Measurements from ENCODE around the gene ACOT2. TPM values are rescaled to one million over a fixed set of nuclear protein-coding genes. Genes with fewer than 3 reads are reported as not detected.
"Not testable (repeated sequence)": the region's sequence is repeated elsewhere in the genome, so short reads cannot be mapped to it uniquely, and the experiment has no call there.

ACOT2 gene
- total RNA-seq, 1 donor from 2014 or later: 52.9 TPM

DNA sequence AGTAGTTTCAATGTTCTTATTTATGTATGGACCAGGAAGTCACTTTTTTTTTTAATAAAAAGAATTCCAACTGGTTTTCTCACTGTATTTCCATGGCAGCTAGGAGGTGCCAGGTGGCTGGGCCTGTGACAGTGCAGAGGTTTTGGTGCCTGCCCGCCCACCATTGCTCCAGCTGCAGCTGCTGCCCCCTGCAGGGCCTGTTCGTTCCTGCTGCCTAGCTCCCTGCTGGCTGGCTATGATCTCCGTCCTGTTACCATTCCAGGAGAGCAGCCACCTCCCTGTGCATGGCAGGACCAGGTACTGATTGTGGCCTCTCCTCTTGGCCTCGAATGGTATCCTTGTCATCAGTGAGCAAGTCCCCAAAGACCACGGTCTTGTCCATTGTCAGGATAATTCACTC is 30.0 kb upstream of the ACOT2 start:
- not testable (repeated sequence) for H3K36me3 ChIP-seq

DNA sequence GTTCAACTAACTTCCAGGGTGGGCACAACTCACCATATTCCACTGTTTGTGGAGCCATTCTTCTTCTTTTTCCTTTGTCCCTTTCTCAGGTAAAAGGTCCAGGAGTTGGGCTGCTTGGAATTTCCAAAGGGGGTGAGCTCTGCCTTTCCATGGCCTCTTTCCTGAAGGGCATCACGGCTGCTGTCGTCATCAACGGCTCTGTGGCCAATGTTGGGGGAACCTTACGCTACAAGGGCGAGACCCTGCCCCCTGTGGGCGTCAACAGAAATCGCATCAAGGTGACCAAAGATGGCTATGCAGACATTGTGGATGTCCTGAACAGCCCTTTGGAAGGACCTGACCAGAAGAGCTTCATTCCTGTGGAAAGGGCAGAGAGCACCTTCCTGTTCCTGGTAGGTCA is 26.1 kb upstream of the ACOT2 start:
- H3K4me3 ChIP-seq; H3K9me3 ChIP-seq; ATAC-seq; intact Hi-C loops (cut with DNase I); H3K27me3 ChIP-seq (ENCODE audit: low read depth); DNase-seq; H3K27ac ChIP-seq; H3K36me3 ChIP-seq: not testable (repeated sequence)
- peaks cover 14% of the 10 kb centered on the region for H3K4me1 ChIP-seq

More for the DNA sequence above, 30.0 kb upstream of the ACOT2 start:
- DNase-seq (peak; percentile 69), ATAC-seq (peak; percentile 80 to 86)
- H3K4me3 ChIP-seq; H3K9me3 ChIP-seq; H3K27ac ChIP-seq; intact Hi-C loops (cut with DNase I); H3K27me3 ChIP-seq (ENCODE audit: low read depth): not testable (repeated sequence)
- TF ChIP-seq, protein P1, sequence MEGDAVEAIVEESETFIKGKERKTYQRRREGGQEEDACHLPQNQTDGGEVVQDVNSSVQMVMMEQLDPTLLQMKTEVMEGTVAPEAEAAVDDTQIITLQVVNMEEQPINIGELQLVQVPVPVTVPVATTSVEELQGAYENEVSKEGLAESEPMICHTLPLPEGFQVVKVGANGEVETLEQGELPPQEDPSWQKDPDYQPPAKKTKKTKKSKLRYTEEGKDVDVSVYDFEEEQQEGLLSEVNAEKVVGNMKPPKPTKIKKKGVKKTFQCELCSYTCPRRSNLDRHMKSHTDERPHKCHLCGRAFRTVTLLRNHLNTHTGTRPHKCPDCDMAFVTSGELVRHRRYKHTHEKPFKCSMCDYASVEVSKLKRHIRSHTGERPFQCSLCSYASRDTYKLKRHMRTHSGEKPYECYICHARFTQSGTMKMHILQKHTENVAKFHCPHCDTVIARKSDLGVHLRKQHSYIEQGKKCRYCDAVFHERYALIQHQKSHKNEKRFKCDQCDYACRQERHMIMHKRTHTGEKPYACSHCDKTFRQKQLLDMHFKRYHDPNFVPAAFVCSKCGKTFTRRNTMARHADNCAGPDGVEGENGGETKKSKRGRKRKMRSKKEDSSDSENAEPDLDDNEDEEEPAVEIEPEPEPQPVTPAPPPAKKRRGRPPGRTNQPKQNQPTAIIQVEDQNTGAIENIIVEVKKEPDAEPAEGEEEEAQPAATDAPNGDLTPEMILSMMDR (IDR thresholded peaks at IDR 0.05): peak; percentile 72
- H3K4me1 ChIP-seq: peaks cover 14% of the 10 kb centered on the region

DNA sequence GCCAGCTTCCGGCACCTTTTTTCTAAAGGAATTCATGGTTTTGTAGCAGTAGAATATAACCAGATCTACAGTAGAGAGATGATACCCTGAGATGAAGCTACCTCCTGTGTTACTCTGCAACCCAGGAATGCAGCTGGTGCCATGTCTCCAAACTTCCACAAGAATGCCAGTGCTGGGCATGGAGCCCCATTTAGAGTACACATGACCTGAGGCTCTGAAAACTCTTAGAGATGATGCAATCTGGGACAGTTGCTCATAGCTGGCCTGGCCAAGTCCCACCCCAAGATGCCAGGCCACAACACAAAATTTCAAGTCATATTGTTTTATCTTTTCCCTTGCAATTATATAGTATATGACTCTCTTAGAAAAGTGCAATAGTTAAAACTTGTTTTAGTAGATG is 23.7 kb upstream of the ACOT2 start:
- ATAC-seq: peak in 1 of 2 donors; percentile 42
- H3K9me3 ChIP-seq; intact Hi-C loops (cut with DNase I); H3K36me3 ChIP-seq; H3K27ac ChIP-seq; H3K4me3 ChIP-seq; H3K27me3 ChIP-seq (ENCODE audit: low read depth); H3K4me1 ChIP-seq; DNase-seq: not testable (repeated sequence)

DNA sequence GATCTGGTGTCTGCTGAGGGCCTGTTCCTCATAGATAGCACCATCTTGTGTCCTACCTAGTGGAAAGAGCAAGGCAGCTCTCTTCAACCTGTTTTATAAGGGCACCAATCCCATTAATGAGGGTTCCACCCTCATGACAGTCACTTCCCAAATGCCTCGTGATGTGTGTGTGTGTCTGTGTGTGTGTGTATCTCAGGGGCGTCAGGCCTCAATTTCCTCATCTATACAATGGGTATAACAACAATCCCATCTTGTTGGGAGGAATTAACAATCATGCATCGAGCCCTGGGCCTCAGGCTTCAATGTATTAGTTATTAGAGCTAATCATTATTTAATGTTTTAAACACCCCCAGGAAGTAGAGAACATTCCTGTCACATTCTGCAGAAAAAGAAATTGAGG is 19.9 kb upstream of the ACOT2 start:
- intact Hi-C loops (cut with DNase I); H3K27ac ChIP-seq; DNase-seq; H3K4me1 ChIP-seq; ATAC-seq; H3K4me3 ChIP-seq; H3K9me3 ChIP-seq; H3K36me3 ChIP-seq; H3K27me3 ChIP-seq (ENCODE audit: low read depth): not testable (repeated sequence)

DNA sequence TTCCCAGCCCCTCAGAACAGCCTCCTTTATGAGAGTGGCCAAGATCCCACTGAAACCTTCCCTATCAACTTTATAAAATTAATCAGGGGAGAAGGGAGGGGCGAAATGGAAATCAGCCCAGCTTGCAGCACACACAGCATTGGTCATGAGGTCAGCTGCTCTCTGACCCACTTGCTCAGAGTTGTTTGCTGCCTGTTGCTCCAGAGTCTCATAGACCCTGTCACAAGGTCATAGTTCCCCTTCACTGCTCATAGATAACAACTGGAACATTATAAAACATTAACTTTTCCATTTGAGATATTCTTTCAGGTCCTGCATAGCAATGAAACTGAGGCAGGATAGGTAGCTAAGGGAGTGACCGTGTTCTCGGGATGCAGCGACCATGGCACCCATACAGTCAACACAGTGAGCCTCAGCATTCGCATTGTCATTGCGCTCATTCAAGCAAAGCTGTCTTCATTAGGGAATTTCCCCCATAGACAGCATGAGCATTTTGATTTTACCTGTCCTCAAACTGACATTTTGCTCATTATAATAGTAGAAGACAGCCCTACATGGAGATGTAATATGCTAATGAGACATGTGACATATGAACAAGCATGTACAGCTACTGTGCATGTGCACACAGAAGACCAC is 19.0 kb upstream of the ACOT2 start:
- H3K4me1 ChIP-seq; H3K27ac ChIP-seq; DNase-seq; intact Hi-C loops (cut with DNase I); H3K36me3 ChIP-seq; H3K9me3 ChIP-seq; H3K27me3 ChIP-seq (ENCODE audit: low read depth); H3K4me3 ChIP-seq: not testable (repeated sequence)
- ATAC-seq: peak; percentile 60 to 79

DNA sequence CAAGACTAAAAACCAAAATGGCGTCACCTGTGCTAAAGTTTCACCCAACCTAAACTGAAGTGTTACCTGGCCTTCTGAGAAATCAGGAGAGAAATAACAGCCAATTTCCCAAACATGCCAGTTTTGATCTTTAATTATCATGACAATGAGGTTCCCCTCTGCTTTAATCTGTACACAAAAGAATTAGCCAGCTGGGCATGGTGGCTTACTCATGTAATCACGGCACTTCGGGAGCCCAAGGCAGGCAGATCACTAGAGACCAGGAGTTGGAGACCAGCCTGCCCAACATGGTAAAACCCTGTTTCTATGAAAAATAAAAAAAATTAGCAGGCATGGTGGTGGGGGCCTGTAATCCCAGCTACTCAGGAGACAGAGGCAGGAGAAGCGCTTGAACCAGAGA is 15.2 kb upstream of the ACOT2 start:
- ATAC-seq (no peak), DNase-seq (no peak)
- no peaks in the 10 kb centered on the region for H3K27me3 ChIP-seq (ENCODE audit: low read depth)
- TF ChIP-seq, protein P1 (IDR thresholded peaks at IDR 0.05): no peak
- no peaks in the 10 kb centered on the region for H3K4me1 ChIP-seq
- no peaks in the 10 kb centered on the region for H3K9me3 ChIP-seq
- no peaks in the 10 kb centered on the region for H3K36me3 ChIP-seq
- no peak overlapping the region for H3K4me3 ChIP-seq
- H3K27ac ChIP-seq: no peak overlapping the region
- intact Hi-C loops (cut with DNase I): no loop called here

DNA sequence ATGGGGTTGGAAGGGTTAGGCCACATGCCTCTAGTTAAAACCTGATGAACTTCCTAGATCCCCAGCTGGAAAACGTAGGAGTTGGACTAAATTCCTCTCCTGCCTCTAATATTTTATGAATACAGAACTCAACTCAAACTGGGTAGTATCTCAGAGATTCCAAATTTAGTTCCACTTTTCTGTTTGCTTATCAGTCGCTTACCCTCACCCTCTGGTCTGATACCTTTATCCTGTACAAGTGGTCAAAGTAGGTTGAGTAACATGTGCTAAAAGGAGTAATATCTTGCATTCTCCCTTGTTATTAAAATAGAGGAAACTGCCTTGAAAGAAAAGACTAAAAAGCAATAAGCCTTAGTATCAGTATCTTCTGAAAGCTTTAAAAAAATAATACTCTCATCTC is 11.8 kb upstream of the ACOT2 start:
- H3K4me3 ChIP-seq; H3K36me3 ChIP-seq; H3K9me3 ChIP-seq; H3K4me1 ChIP-seq; intact Hi-C loops (cut with DNase I); ATAC-seq; H3K27ac ChIP-seq; H3K27me3 ChIP-seq (ENCODE audit: low read depth); DNase-seq: not testable (repeated sequence)

DNA sequence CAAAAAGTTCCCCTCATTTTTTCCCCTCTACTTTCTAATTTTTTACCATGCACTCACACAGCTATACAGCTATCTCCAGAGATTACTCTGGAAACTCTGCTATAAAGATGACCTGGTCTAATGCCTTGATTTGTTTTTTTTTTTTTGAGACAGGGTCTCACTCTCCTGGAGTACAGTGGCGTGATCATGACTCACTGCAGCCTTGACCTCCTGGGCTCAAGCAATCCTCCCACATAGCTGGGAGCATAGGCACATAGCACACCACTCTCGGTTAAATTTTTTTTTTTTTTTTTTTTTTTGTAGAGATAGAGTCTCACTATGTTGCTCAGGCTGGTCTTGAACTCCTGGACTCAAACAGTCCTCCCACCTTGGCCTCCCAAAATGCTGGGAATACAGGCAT is 10.8 kb upstream of the ACOT2 start:
- H3K4me1 ChIP-seq; H3K4me3 ChIP-seq; H3K9me3 ChIP-seq; DNase-seq; H3K36me3 ChIP-seq; ATAC-seq; H3K27me3 ChIP-seq (ENCODE audit: low read depth); H3K27ac ChIP-seq; intact Hi-C loops (cut with DNase I): not testable (repeated sequence)

DNA sequence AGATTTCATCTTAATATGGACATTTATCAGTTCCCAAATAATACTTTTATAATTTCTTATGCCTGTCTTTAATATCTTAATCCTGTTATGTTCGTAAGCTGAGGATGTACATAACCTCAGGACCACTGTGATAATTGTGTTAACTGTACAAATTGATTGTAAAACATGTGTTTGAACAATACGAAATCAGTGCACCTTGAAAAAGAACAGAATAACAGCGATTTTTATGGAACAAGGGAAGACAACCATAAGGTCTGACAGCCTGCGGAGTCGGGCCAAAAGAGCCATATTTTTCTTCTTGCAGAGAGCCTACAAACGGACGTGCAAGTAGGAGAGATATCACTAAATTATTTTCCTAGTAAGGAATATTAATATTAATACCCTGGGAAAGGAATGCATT is 6.8 kb upstream of the ACOT2 start:
- H3K9me3 ChIP-seq; H3K27me3 ChIP-seq (ENCODE audit: low read depth); H3K27ac ChIP-seq; H3K36me3 ChIP-seq; ATAC-seq; DNase-seq; intact Hi-C loops (cut with DNase I); H3K4me3 ChIP-seq: not testable (repeated sequence)
- peaks cover 11% of the 10 kb centered on the region for H3K4me1 ChIP-seq

DNA sequence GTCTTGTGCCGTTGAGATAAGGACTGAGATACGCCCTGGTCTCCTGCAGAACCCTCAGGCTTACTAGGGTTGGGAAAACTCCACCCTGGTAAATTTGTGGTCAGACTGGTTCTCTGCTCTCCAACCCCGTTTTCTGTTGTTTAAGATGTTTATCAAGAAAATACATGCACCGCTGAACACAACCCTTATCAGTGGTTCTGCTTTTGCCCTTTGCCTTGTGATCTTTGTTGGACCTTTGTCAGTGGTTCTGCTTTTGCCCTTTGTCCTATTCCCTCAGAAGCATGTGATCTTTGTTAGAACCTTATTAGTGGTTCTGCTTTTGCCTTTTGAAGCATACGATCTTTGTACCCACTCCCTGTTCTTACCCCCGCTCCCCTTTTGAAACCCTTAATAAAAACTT is 6.3 kb upstream of the ACOT2 start:
- H3K36me3 ChIP-seq; DNase-seq; H3K27ac ChIP-seq; H3K9me3 ChIP-seq; intact Hi-C loops (cut with DNase I); H3K27me3 ChIP-seq (ENCODE audit: low read depth); ATAC-seq; H3K4me3 ChIP-seq: not testable (repeated sequence)
- peaks cover 16% of the 10 kb centered on the region for H3K4me1 ChIP-seq

DNA sequence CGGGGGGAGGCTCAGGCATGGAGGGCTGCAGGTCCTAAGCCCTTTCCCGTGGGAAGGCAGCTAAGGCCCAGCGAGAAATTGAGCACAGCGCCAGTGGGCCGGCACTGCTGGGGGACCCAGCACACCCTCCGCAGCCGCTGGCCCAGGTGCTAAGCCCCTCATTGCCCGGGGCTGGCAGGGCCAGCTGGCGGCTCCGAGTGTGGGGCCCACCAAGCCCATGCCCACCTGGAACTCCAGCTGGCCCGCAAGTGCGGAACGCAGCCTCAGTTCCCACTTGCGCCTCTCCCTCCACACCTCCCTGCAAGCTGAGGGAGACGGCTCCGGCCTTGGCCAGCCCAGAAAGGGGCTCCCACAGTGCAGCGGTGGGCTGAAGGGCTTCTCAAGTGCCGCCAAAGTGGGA is 2.6 kb upstream of the ACOT2 start:
- H3K4me3 ChIP-seq; H3K36me3 ChIP-seq; H3K27me3 ChIP-seq (ENCODE audit: low read depth); H3K27ac ChIP-seq; ATAC-seq; H3K9me3 ChIP-seq; DNase-seq; intact Hi-C loops (cut with DNase I): not testable (repeated sequence)
- peaks cover 36% of the 10 kb centered on the region for H3K4me1 ChIP-seq

DNA sequence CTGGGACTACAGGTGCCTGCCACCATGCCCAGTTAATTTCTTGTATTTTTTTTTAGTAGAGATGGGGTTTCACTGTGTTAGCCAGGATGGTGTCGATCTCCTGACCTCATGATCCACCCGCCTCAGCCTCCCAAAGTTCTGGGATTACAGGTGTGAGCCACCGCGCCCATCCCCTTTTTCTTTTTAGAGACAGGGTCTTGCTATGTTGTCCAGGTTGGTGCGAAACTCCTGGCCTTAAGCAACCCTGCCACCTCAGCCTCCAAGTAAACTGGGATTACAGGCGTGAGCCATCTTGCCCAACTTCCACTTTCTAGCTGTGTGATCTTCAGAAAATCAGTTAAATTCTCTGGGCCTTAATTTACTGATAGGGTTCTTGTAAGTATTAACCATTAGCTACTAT is 2.1 kb upstream of the ACOT2 start:
- H3K9me3 ChIP-seq; H3K27ac ChIP-seq; DNase-seq; H3K4me3 ChIP-seq; H3K36me3 ChIP-seq; ATAC-seq; H3K27me3 ChIP-seq (ENCODE audit: low read depth); intact Hi-C loops (cut with DNase I): not testable (repeated sequence)
- H3K4me1 ChIP-seq: peaks cover 36% of the 10 kb centered on the region
